Colonic mucosa (tissue), 4 donors: ENCODE data around the gene SLC2A9. TPM values are rescaled to one million over a fixed set of nuclear protein-coding genes. Genes with fewer than 3 reads are reported as not detected.
A peak's percentile ranks its signal among the peaks of the same experiment; 100 is the strongest.

Experiments
- DNase-seq: peaks from one replicate; pipeline ENCODE4 v3.0.0-alpha.2; 2020
- H3K27ac ChIP-seq: fragments of 200-600 bp; one replicate; pipeline ENCODE4 v1.8.0; 2021
- H3K27me3 ChIP-seq: fragments of 200-600 bp; one replicate; pipeline ENCODE4 v1.8.0; 2021
- H3K36me3 ChIP-seq: fragments of 200-600 bp; one replicate; pipeline ENCODE4 v1.8.0; 2021
- H3K4me1 ChIP-seq: fragments of 200-600 bp; one replicate; pipeline ENCODE4 v1.8.0; 2021; ENCODE audit warnings: mild to moderate bottlenecking
- H3K4me3 ChIP-seq: fragments of 200-600 bp; one replicate; pipeline ENCODE4 v1.8.0; 2021
- H3K9ac ChIP-seq, 2 donors: one replicate each; pipeline ENCODE4 v1.7.0; 2013; ENCODE audit warnings: control low read depth in 2 of 2, low read depth in 2 of 2, low read length in 2 of 2
- H3K9me3 ChIP-seq: fragments of 200-600 bp; one replicate; pipeline ENCODE4 v1.8.0; 2021
- intact Hi-C: fragments of 100-400 bp; cut with DNase I; formaldehyde crosslinking; loops from one replicate; pipeline ENCODE4 v1.14.1; 2022
- total RNA-seq, 2 donors: library from RNA; stranded (reverse); fragmentation: NEBNext Ultra II Directional in 1 of 2; extraction: Animal tissue kit (Norgen Biotek cat#: 25700) in 1 of 2; gene quantifications; one replicate each; pipeline ENCODE4 v1.2.1, GENCODE V29; 2021
- TF ChIP-seq, protein P1 (sequence below): fragments of 200-600 bp; IDR thresholded peaks from one replicate; pipeline ENCODE4 v1.8.0; 2022; ENCODE audit warnings: antibody characterized with exemption, mild to moderate bottlenecking
- donor health status: healthy.
- donor health status: DM: no; HTN: no; CAD: no.
- donor health status: DM: no; HTN: no; CAD: no.

Gene SLC2A9
- 1 to 10 TPM; 4.3 to 6.8 TPM for total RNA-seq

DNA sequence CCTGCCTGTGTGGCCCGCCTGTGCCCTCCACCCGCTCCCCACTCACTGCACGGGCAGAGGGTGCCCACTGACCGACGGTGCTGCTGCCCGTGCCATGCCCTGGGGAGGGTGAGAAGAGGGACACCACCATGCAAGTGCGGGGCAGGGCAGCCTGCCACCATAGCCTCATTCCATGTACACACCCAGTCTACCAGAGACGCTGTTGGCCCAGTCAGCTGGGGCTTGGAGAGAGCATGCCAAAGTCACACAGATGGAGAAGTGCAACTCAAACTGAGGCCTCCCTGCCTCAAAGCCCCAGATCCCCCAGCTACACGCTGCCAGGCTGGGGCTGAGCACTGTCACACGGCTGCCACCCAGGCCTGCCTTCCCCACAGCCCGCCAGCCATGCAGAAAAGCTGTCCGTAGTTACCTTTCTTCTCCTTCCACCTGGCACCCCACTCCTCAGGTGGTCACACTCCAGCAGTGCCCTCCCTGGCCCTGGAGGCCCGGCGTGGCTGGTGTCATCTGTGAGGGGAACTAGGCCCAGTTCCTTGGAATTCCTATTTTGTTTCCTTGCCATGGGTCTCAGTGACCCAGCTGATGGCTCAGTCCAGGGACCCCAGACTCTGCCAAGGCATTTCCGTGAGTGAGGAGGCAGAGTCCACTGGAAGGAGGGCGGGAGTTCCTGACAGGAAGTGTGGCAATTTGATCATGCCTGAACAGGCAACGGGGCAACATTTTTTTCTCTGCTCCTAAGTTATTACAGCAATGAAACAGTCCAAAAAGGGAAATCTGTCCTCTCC lies at the start of gene SLC2A9:
Gene SLC2A9 (minus strand): TSS at position 627 of the 782 bp plus-strand sequence. CDS start 68 bp downstream, at position 559.
- H3K36me3 ChIP-seq, result no peaks in the 10 kb centered on the region
- intact Hi-C loops, result no loop called here
- no peaks in the 10 kb centered on the region for H3K27me3 ChIP-seq
- H3K9ac ChIP-seq, result peak within 1 kb of the TSS in 1 of 2 donors; percentile 38
- no peaks in the 10 kb centered on the region for H3K9me3 ChIP-seq
- TF ChIP-seq, protein P1, sequence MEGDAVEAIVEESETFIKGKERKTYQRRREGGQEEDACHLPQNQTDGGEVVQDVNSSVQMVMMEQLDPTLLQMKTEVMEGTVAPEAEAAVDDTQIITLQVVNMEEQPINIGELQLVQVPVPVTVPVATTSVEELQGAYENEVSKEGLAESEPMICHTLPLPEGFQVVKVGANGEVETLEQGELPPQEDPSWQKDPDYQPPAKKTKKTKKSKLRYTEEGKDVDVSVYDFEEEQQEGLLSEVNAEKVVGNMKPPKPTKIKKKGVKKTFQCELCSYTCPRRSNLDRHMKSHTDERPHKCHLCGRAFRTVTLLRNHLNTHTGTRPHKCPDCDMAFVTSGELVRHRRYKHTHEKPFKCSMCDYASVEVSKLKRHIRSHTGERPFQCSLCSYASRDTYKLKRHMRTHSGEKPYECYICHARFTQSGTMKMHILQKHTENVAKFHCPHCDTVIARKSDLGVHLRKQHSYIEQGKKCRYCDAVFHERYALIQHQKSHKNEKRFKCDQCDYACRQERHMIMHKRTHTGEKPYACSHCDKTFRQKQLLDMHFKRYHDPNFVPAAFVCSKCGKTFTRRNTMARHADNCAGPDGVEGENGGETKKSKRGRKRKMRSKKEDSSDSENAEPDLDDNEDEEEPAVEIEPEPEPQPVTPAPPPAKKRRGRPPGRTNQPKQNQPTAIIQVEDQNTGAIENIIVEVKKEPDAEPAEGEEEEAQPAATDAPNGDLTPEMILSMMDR, result no peak
- peak within 1 kb of the TSS; percentile 11 for H3K27ac ChIP-seq
- H3K4me3 ChIP-seq, result no peak within 1 kb of the TSS
- peaks cover 4% of the 10 kb centered on the region for H3K4me1 ChIP-seq
- no peak for DNase-seq

DNA sequence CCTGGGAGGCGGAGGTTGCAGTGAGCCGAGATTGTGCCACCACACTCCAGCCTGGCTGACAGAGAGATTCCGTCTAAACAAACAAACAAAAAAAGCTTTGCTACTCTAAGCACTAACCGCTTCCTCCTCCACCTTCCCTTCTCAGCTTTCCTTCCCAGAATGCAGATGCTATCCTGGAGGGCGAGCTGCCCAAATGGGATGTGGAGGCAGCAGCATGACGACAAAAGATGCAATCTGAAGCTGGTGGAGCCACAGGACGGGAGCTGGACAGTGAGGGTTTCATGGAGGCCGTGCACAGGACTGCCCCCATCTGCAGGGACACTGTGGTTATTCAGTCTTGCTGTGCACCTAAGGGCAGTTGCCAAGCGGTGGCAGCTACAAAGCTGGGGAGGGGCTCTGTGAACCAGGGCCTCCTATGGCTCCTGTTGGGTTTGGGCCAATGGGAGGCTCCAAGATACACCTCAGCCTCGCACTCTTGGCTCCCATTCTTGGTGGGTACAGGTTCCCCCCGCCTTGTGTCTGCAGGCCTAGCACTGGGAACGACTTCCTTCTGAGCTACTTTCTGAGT lies 47.9 kb upstream of the SLC2A9 start:
- Histone ChIP-seq H3K27ac (no peak overlapping the region), H3K4me1 (no peaks in the 10 kb centered on the region), H3K27me3 (no peaks in the 10 kb centered on the region), H3K9me3 (no peaks in the 10 kb centered on the region), H3K4me3 (no peak overlapping the region), H3K36me3 (no peaks in the 10 kb centered on the region), H3K9ac (no peak overlapping the region)
- DNase-seq, result no peak
- intact Hi-C loops, result no loop called here
- TF ChIP-seq, protein P1, result no peak

DNA sequence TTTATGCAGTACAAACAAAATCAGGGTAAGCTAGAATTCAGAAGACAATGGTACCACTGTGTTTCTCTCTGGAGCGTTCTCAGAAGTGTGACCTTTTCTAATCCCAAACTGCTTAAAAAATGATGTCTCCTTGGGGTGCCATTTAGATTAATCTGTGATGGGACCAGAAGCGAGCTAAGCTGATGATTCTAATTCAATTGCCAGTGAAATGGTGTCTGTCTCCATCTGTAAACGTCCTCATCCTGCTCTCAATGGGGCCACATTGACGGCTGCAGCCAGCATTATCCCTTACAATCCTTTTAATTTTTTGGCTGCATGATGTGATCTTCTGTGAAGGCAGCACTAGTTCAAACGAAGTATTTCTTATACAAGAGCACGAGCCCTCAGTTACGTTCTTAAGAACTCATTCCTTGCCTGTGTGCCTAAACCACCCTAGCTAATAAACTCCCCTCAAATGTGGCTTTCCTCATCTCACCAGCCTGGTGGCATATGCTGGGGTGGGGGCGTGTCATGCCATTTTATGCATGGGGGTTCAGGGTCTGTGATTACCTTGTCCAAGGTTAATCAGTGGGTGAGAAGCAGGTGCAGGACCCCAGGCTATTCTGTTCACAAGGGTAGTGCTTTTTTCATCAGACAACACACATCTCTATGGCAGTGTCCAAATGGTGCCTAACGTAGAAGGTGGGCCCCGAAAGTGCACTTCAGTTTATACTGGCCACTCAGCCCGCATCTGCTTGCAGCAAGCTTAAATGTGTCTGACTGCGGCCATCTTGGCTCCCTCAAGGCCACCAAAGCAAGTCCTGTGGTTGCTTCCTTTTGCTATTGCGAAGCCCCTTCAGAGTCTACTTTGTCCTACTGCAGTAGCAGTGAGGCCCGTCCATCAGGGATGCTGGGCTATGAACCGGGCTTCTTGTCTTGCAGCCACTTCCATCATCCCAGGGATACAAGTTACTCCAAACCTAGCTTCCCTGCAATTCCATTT lies 45.7 kb upstream of the SLC2A9 start:
- Histone ChIP-seq H3K27me3 (no peaks in the 10 kb centered on the region), H3K9ac (no peak overlapping the region), H3K36me3 (no peaks in the 10 kb centered on the region), H3K27ac (no peak overlapping the region), H3K4me3 (no peak overlapping the region), H3K9me3 (no peaks in the 10 kb centered on the region), H3K4me1 (no peaks in the 10 kb centered on the region)
- intact Hi-C loops, result no loop called here
- DNase-seq, result no peak
- TF ChIP-seq, protein P1, result no peak

DNA sequence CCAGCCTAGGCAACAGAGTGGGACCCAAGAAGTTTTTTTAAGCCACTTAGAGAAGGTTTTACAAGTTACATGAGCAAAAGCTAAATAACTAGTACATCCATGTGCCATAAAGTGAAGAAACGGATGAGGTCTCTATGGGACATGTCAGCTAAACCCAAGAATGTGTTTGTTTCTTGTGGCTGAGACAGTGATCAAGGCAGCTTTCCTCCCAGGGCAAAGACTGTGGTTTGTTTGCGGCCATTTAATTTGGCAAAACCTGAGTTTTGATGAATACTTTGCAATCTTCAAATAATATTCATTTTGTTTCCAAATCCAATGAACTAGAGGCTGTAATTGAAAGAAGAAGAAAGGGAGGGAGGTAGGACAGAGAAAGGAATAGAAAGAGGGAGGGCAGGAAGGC lies 44.9 kb upstream of the SLC2A9 start:
- Histone ChIP-seq H3K27ac (no peak overlapping the region), H3K4me1 (no peaks in the 10 kb centered on the region), H3K4me3 (no peak overlapping the region), H3K36me3 (no peaks in the 10 kb centered on the region), H3K9ac (no peak overlapping the region), H3K9me3 (no peaks in the 10 kb centered on the region), H3K27me3 (no peaks in the 10 kb centered on the region)
- DNase-seq, result no peak
- TF ChIP-seq, protein P1, result no peak
- intact Hi-C loops, result no loop called here

DNA sequence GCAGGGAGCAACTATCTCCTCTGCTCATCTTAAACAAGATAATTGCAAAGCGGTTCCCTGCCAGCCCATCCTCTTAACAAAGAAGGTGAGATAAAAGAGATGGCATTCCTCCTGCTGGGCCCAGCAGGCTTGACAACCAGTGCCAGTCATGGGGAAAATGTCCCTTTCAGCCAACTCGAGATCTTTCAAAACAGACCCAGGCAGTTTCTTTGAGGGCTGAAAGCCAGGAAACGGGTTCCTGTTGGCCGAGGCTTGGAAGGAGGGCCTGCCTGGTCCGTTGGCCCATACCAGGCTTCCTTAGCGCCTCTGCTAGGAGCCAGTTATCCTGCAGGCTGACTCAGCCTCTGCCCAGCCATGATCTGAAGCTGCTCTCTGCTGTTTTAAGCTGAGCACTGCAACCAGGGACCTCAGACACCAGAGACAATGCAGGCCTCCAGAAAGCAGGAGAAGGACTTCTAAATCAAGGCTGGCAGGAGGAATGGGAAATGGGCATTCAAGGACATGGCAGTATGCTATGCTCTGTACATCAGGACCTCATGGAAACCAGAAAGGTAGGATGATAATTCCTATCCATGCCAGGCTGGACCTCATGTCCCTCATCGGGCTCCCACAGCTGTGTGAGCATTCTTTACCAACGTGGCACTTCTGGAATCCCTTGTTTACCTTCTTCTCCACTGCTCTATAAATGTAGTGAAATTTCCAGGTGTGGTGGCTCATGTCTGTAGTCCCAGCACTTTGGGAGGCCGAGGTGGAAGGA lies 42.4 kb upstream of the SLC2A9 start:
- DNase-seq, result no peak
- Histone ChIP-seq H3K4me1 (no peaks in the 10 kb centered on the region), H3K9me3 (no peaks in the 10 kb centered on the region), H3K36me3 (no peaks in the 10 kb centered on the region), H3K27me3 (no peaks in the 10 kb centered on the region), H3K27ac (no peak overlapping the region), H3K4me3 (no peak overlapping the region), H3K9ac (no peak overlapping the region)
- TF ChIP-seq, protein P1, result no peak
- intact Hi-C loops, result no loop called here
